Cerebellar cortex (tissue), 1 donor: ENCODE results near the gene PPP2R3A.
A peak's percentile ranks its signal among the peaks of the same experiment; 100 is the strongest.
"Not testable (repeated sequence)": the region's sequence is repeated elsewhere in the genome, so short reads cannot be mapped to it uniquely, and the experiment has no call there.

Source experiments
- DNase-seq: peaks from one replicate; pipeline ENCODE4 v3.0.0-alpha.2; 2015; ENCODE audit warnings: low spot score

Gene PPP2R3A

DNA sequence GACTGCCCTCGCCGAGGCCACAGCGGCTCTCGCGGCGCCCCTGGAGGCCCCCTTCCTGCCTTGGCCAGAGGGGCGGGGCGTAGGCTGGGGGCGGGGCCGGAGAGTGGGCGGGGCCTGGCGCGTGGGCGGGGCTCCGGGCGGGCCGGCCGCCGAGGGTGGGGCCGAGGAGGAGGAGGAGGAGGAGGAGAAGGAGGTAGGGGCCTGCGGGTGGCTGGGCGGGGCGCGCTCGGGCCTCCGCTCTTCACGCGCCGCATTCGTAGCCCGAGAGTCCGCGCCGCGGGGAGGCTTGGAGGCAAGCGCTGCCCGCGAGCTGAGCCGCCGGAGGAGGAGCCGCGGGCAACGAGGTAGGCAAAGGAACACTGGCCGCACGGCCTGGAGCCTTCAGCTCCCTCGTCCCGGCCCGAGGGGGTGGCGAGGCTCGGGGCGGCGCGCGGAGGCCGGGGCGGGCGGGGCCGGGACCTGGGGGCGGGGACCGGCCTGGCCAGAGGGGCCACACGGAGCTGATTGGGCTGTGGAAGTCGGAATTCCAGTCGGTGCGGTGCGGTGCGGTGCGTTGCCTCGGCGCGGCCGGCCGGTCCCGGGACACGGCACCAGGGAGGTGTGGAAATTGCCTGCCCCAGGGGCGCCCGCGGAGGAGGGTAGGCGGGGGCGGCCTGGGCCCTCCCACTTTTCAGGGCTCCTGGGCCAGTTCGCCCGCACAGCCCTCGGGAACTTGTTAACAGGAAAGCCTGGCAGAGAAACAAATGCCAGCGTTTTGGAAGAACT is at the start of gene PPP2R3A:
Gene PPP2R3A (plus strand): TSS at position 223 of the 765 bp plus-strand sequence. CDS start 35,771 bp downstream, outside the sequence.
- DNase-seq, result peak; percentile 55

- DNase-seq, result no peak
Observed at GRCh38 chr3:135916310-135916709, 49.2 kb upstream of the PPP2R3A start.

- DNase-seq, result peak; percentile 95
Observed at GRCh38 chr3:135917076-135917475, 48.5 kb upstream of the PPP2R3A start.

DNA sequence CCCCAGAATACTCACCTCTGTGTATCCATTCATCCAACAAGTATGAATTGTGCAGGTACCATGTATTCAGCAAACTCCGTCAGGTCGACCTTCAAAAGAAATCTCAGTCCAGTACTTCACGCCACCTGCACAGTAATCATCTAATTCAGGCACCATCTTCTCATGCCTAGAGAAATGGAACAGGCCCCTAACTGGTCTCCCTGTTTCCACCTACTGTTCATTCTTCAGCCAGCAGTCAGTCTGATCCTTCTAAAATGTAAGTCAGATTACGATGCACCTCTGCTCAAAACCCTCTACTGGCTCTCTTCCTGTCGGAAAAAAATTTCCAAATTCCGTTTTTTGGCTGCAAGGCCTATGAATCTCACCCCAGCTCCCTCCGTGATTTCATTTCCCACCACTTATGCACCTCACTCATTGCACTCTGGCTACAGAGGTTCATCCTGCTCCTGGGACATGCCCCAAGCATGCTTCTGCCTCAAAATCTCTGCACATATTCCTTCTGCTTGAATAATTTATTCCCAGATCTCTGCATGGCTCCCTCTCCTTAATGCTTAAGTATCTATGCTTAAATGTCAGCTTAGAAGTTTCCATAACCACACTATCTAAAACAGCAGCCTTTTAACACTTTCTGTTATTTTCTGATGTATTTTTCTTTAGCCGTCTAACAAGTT is 47.5 kb upstream of the PPP2R3A start:
- DNase-seq, result no peak

GRCh38 chr3:135918600-135918999 is 46.9 kb upstream of the PPP2R3A start:
- DNase-seq, result no peak

DNA sequence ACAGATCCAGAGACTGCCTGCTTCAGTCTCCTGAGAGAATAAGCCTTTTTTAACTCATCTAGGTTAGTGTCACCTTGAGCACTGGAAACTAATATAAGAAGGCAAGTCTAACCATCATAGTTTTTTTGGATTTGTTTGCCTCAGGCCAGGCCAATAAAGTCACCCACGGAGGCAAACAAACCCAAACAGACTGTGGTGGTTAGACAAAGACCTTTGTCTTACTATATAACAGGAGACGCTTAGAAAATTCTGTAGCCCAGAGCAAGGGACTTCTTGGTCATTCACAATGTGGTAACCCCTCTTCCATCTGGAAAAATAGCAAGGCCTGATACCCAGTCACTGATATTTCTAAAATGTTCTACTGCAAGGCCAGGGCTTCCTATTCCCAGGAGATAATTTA is 45.3 kb upstream of the PPP2R3A start:
- DNase-seq, result no peak

DNA sequence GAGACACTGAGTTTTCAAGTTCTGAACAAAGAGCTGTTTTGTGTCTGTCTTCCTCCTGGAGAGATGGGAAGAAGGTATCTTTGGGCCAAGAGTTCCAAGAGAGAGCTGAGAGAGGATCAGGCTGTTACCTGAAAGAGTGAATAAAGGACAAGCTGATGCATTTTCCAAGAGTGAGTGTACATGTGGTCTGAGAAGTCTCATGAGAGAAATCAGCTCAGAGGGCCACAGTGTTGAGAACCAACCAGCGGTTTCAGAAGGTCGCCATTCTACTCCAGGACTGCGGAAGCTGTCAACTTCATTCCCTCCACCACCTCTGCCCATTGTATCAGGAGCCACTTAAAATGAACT is 42.7 kb upstream of the PPP2R3A start:
- DNase-seq, result no peak

GRCh38 chr3:135924506-135924905 is 41.0 kb upstream of the PPP2R3A start:
- DNase-seq, result no peak

DNA sequence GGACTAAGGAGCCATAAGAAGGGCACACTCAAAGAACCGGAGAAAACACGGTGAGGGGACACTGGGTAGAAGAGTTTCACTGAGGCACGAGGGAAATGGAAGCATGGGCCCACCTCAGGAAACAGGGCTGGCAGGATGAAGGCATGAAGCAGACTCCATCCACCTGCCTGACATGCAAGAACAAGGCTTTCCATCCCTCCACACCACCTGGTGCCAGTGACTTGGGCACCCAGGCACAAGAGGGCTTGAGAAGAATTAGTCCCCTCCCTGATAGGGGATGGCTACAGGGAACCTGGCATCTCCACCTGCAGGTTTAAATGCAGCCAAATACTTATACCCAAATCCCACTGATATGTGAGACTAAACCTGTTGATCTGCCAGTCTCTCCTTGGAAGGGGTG is 38.9 kb upstream of the PPP2R3A start:
- no peak for DNase-seq

- DNase-seq, result no peak
Observed at GRCh38 chr3:135927155-135927554, 38.4 kb upstream of the PPP2R3A start.

DNA sequence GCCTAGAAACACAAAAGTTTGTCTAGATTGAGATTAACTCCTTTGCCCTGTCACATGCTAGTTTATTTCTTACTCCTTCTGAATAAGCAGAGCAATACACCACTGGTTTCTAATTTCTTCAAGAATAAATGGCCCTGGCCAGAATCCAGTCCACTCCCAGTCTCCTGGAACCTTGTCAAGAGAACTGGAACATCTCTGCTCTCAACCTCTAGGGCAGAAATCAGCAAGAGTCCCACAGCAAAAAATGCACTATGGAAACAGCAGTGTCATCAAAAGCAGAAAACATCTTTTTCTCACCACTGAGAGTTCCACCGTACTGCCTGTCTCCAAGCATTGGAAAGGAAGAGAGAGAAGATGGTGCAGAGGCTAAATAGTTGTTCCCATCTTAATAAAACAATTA is 35.9 kb upstream of the PPP2R3A start:
- DNase-seq, result peak; percentile 23

- no peak for DNase-seq
Observed at GRCh38 chr3:135930255-135930654, 35.3 kb upstream of the PPP2R3A start.

GRCh38 chr3:135935171-135935570 is 30.4 kb upstream of the PPP2R3A start:
- DNase-seq, result not testable (repeated sequence)

- not testable (repeated sequence) for DNase-seq
Observed at GRCh38 chr3:135937766-135938165, 27.8 kb upstream of the PPP2R3A start.

- no peak for DNase-seq
Observed at GRCh38 chr3:135944831-135945230, 20.7 kb upstream of the PPP2R3A start.

GRCh38 chr3:135950941-135951340 is 14.6 kb upstream of the PPP2R3A start:
- no peak for DNase-seq

- DNase-seq, result peak; percentile 10
Observed at GRCh38 chr3:135964160-135964955, 1.2 kb upstream of the PPP2R3A start.

- no peak for DNase-seq
Observed at GRCh38 chr3:135965129-135965505, 411 bp upstream of the PPP2R3A start.

GRCh38 chr3:135966271-135966961 is 888 bp downstream of the PPP2R3A start:
- DNase-seq, result no peak

DNA sequence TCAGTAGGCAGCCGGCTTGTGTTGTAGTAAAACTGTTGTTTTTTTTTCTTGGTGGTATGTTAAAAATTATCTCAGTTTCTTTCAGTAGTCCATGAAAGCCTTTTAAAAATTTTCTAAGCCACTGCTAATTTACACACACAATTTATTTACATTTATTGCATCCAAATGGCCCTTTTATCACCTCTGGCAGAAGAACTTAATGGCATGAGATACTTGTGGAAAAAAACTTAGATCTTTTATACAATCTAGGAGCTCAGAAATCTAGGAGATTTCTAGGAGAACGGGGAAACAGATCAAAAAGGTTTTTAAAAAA is 1.4 kb downstream of the PPP2R3A start:
- DNase-seq, result no peak

DNA sequence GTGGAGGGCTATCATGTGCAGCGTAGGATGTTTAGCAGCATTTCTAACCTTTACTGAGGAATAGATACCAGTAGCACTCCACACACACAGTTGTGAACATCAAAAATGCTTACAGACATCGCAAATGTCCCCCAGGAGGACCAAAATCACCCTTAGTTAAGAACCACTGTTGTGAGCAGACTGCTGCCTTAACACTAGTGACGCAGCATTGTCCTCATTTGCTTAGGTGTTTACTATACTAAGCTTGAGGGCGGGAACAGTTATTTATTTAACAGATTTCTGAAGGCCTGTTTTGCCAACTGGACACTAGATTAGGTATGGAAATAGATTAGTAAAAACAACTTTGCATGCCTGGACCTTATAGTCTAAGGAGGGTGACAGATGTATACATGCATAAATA is 2.3 kb downstream of the PPP2R3A start:
- DNase-seq, result no peak

DNA sequence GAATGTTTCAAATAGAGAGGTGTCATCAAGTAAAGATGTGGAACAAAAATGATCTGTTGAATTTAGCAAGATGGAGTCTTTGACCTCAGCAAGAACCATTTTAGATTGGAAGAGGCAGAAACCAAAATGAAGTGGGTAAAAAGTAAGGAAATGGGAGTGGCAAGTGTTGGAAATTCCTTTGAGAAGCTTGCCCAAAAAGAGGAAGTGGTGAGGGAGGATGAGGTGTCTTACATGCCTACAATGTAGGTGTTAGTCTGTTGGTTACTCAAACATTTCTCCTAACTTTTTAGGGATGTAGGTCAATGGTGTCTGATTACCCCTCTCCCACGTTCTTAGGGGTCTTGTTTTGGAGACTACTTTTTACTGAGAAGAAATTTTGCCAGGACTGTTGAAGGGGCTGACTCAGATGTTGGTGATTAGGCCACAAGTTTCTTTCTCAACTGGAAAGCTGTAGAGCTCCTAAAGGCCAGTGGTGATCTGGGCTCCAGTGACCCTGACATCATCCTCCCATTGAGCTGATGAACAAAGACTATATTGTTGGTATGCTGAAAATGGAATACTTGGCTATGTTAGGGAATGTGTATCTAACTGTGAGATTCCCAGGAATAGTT is 5.1 kb downstream of the PPP2R3A start:
- DNase-seq, result no peak
